ENCODE results near the gene ZNF740.
A peak's percentile ranks its signal among the peaks of the same experiment; 100 is the strongest.
"Not testable (repeated sequence)": the region's sequence is repeated elsewhere in the genome, so short reads cannot be mapped to it uniquely, and the experiment has no call there.

Gene ZNF740

GRCh38 chr12:53173085-53173715 is 7.3 kb upstream of the ZNF740 start:
- no peak for DNase-seq (ENCODE audit: low read depth in 2 of 2)

GRCh38 chr12:53174881-53175491 is 5.5 kb upstream of the ZNF740 start:
- DNase-seq (ENCODE audit: low read depth in 2 of 2): no peak

- no peak for DNase-seq (ENCODE audit: low read depth in 2 of 2)
Observed at GRCh38 chr12:53176750-53177149, 3.8 kb upstream of the ZNF740 start.

GRCh38 chr12:53177447-53177846 is 3.1 kb upstream of the ZNF740 start:
- not testable (repeated sequence) for DNase-seq (ENCODE audit: low read depth in 2 of 2)

- DNase-seq (ENCODE audit: low read depth in 2 of 2): not testable (repeated sequence)
Observed at GRCh38 chr12:53178803-53179202, 1.7 kb upstream of the ZNF740 start.

GRCh38 chr12:53179687-53180219 is 769 bp upstream of the ZNF740 start:
- DNase-seq (ENCODE audit: low read depth in 2 of 2): no peak

GRCh38 chr12:53180931-53181645 is 566 bp downstream of the ZNF740 start:
- DNase-seq (ENCODE audit: low read depth in 2 of 2): peak; percentile 68 to 74

- DNase-seq (ENCODE audit: low read depth in 2 of 2): no peak
Observed at GRCh38 chr12:53181935-53182334, 1.4 kb downstream of the ZNF740 start.

- DNase-seq (ENCODE audit: low read depth in 2 of 2): no peak
Observed at GRCh38 chr12:53182903-53183302, 2.4 kb downstream of the ZNF740 start.

GRCh38 chr12:53184828-53185227 is 4.3 kb downstream of the ZNF740 start:
- no peak for DNase-seq (ENCODE audit: low read depth in 2 of 2)

- no peak for DNase-seq (ENCODE audit: low read depth in 2 of 2)
Observed at GRCh38 chr12:53185582-53186153, 5.1 kb downstream of the ZNF740 start.

- DNase-seq (ENCODE audit: low read depth in 2 of 2): no peak
Observed at GRCh38 chr12:53186745-53187144, 6.2 kb downstream of the ZNF740 start.

GRCh38 chr12:53187145-53187899 is 6.8 kb downstream of the ZNF740 start:
- no peak for DNase-seq (ENCODE audit: low read depth in 2 of 2)

- no peak for DNase-seq (ENCODE audit: low read depth in 2 of 2)
Observed at GRCh38 chr12:53190108-53190729, 9.7 kb downstream of the ZNF740 start.

- DNase-seq (ENCODE audit: low read depth in 2 of 2): no peak
Observed at GRCh38 chr12:53191096-53191884, 10.8 kb downstream of the ZNF740 start.

- DNase-seq (ENCODE audit: low read depth in 2 of 2): no peak
Observed at GRCh38 chr12:53191885-53192530, 11.5 kb downstream of the ZNF740 start.

GRCh38 chr12:53192531-53193021 is 12.1 kb downstream of the ZNF740 start:
- DNase-seq (ENCODE audit: low read depth in 2 of 2): no peak

- no peak for DNase-seq (ENCODE audit: low read depth in 2 of 2)
Observed at GRCh38 chr12:53193040-53193439, 12.5 kb downstream of the ZNF740 start.

- no peak for DNase-seq (ENCODE audit: low read depth in 2 of 2)
Observed at GRCh38 chr12:53193985-53194716, 13.6 kb downstream of the ZNF740 start.
